Tibial nerve (tissue), 4 donors: ENCODE measurements around the gene ELAVL4.

Source experiments
- CTCF ChIP-seq, 5 experiments: fragments of 200-600 bp in 3 of 5; fragments of 450-650 bp in 2 of 5; sonication (generic) in 3 of 5; IDR thresholded peaks; one replicate each; pipeline ENCODE4 v1.5.1; 2016 to 2019; ENCODE audit warnings: antibody characterized with exemption in 5 of 5, mild to moderate bottlenecking in 3 of 5, moderate library complexity in 2 of 5
- EP300 ChIP-seq, 2 donors: sonication (generic); formaldehyde crosslinking; IDR thresholded peaks; one replicate each; pipeline ENCODE4 v1.6.1; 2017; ENCODE audit warnings: antibody characterized with exemption in 2 of 2, mild to moderate bottlenecking in 1 of 2

- TF ChIP-seq CTCF (IDR thresholded peaks at IDR 0.05) (no peak), EP300 (IDR thresholded peaks at IDR 0.05) (no peak)
Measured at GRCh38 chr1:50077273-50077672, 31.4 kb upstream of the ELAVL4 start.
